Ovary (tissue), 3 donors: Measurements from ENCODE around the gene TBX18.

Experiments used
- EP300 ChIP-seq: sonication (generic); formaldehyde crosslinking; IDR thresholded peaks from one replicate; pipeline ENCODE4 v1.6.1; 2017; ENCODE audit warnings: antibody characterized with exemption
- POLR2A ChIP-seq: fragments of 450-650 bp; IDR thresholded peaks from one replicate; pipeline ENCODE4 v1.6.1; 2017; ENCODE audit warnings: antibody characterized with exemption, mild to moderate bottlenecking, moderate library complexity
- TF ChIP-seq, protein P1 (sequence below), 3 donors: fragments of 450-650 bp in 2 of 3; fragments of 200-600 bp in 1 of 3; IDR thresholded peaks; one replicate each; pipeline versions ENCODE4 v1.5.1 to v1.8.0; 2016 to 2022; ENCODE audit warnings: antibody characterized with exemption in 3 of 3, mild to moderate bottlenecking in 1 of 3
- donor health status: DM: no; HTN: no; CAD: no.

DNA sequence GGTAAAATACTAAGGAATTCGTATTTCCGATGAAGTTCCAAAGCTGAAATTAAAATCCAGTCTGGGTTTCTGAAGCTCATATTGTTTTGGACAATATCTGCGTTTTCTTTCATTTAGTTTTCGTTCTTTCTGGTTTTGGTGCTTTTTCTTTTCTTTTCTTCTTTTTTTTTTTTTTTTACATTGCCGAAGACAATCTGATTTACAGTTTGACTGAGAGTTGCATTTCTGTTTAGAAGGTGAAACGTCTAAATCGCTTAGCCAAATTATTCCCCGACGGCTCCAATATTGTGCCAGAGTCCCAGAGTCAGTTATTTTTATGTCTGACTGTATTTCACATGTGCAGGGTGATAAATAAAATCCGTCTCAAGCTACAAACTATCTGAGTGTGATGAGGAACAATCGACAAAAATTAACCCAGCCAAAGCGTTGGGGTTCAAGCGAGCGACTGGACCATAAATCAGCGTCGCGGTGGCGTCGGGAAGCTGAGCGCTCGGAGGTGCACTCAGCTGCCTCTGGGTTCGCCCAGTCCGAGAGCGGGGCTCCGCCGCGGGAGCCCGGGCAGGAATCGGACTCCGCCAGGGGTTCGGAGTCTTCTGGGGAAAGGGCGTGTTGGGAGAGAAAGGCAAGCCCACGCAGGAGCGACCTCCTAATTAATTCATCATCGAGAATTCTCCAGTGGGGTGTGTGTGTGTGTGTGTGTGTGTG is 8.2 kb upstream of the TBX18 start:
- TF ChIP-seq, protein P1, sequence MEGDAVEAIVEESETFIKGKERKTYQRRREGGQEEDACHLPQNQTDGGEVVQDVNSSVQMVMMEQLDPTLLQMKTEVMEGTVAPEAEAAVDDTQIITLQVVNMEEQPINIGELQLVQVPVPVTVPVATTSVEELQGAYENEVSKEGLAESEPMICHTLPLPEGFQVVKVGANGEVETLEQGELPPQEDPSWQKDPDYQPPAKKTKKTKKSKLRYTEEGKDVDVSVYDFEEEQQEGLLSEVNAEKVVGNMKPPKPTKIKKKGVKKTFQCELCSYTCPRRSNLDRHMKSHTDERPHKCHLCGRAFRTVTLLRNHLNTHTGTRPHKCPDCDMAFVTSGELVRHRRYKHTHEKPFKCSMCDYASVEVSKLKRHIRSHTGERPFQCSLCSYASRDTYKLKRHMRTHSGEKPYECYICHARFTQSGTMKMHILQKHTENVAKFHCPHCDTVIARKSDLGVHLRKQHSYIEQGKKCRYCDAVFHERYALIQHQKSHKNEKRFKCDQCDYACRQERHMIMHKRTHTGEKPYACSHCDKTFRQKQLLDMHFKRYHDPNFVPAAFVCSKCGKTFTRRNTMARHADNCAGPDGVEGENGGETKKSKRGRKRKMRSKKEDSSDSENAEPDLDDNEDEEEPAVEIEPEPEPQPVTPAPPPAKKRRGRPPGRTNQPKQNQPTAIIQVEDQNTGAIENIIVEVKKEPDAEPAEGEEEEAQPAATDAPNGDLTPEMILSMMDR (IDR thresholded peaks at IDR 0.05), result no peak
- TF ChIP-seq POLR2A (no peak), EP300 (no peak)
